Gastrocnemius medialis (tissue), 4 donors: ENCODE results near the gene PAX8. TPM values are rescaled to one million over a fixed set of nuclear protein-coding genes. Genes with fewer than 3 reads are reported as not detected.

Experiments used
- ATAC-seq, 2 donors: fragments of 150-250 bp; one replicate each; pipeline ENCODE4 v1.9.1; 2016
- DNase-seq, 2 donors: peaks; one replicate each; pipeline ENCODE4 v3.0.0-alpha.2; 2019
- H3K27ac ChIP-seq, 4 donors: fragments of 200-600 bp; sonication (generic); 1 replicate in 1 of 4; 2 replicates in 3 of 4; pipeline ENCODE4 v1.5.1; 2016 to 2018; ENCODE audit warnings: mild to moderate bottlenecking in 2 of 4, moderate library complexity in 1 of 4
- H3K27me3 ChIP-seq, 3 donors: fragments of 200-600 bp; sonication (generic) in 2 of 3; 1 replicate in 1 of 3; 2 replicates in 2 of 3; pipeline versions ENCODE4 v1.5.1 to v1.6.0; 2016 to 2019; ENCODE audit warnings: mild to moderate bottlenecking in 1 of 3, moderate library complexity in 1 of 3
- H3K36me3 ChIP-seq, 2 donors: fragments of 200-600 bp; sonication (generic) in 1 of 2; one replicate each; pipeline ENCODE4 v1.5.1; 2017 to 2018
- H3K4me1 ChIP-seq, 2 donors: fragments of 200-600 bp; sonication (generic) in 1 of 2; one replicate each; pipeline ENCODE4 v1.5.1; 2016 to 2017; ENCODE audit warnings: mild to moderate bottlenecking in 2 of 2
- H3K4me3 ChIP-seq, 4 donors: fragments of 200-600 bp; sonication (generic) in 3 of 4; 1 replicate in 1 of 4; 2 replicates in 3 of 4; pipeline ENCODE4 v1.5.1; 2016 to 2019; ENCODE audit warnings: mild to moderate bottlenecking in 2 of 4
- H3K9me3 ChIP-seq, 3 donors: fragments of 200-600 bp; sonication (generic) in 2 of 3; 1 replicate in 1 of 3; 2 replicates in 2 of 3; pipeline ENCODE4 v1.5.1; 2016 to 2019
- POLR2A ChIP-seq, 2 donors: fragments of 450-650 bp; IDR thresholded peaks; one replicate each; pipeline ENCODE4 v1.6.1; 2017; ENCODE audit warnings: antibody characterized with exemption in 2 of 2, mild to moderate bottlenecking in 2 of 2, moderate library complexity in 2 of 2
- in situ Hi-C, 4 donors: fragments of 200-750 bp; cut with MboI; loops; one replicate each; pipeline versions ENCODE4 v1.15.0 to v1.8.0; 2017; ENCODE audit warnings: low sequenced_read_pairs in 4 of 4
- intact Hi-C: fragments of 100-400 bp; cut with DNase I; formaldehyde crosslinking; loops from one replicate; pipeline ENCODE4 v1.15.1; 2023; ENCODE audit warnings: low total_unique reads
- total RNA-seq, 4 donors: library from RNA; depleted of rRNA; stranded (reverse); fragments of >200 nt; gene quantifications; one replicate each; pipeline versions ENCODE4 v1.1.0 to v1.2.3, GENCODE V29; 2016
- TF ChIP-seq, protein P1 (sequence below), 5 experiments: fragments of 450-650 bp in 3 of 5; fragments of 200-600 bp in 2 of 5; sonication (generic) in 2 of 5; IDR thresholded peaks in 4 of 5; conservative IDR thresholded peaks in 1 of 5; 1 replicate in 4 of 5; 2 replicates in 1 of 5; pipeline ENCODE4 v1.5.1; 2016 to 2019; ENCODE audit warnings: antibody characterized with exemption in 5 of 5, mild to moderate bottlenecking in 3 of 5, moderate library complexity in 3 of 5

PAX8 gene
- total RNA-seq, 4 donors from 2014 or later: 0.27 to 8.7 (median 2.1) TPM

DNA sequence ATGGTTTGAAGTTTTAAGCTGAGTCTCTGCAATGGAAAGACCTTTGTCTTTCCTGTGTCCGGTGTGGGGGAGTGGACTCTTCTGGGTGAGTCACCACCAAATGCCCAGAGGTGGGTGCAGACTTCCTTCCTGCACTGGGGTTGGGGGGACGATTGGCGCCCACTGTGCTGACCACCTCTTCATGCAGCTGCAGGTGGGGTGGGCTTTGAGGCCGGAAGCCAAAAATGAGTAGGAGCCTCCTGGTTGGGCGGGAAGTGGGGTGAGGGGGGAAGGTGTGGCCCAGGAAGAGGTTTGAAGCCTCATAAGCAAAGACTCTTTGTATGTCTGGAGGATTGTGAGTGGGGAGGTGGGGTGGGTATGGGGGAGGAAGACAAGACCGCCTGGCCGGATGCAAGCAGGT lies 27.6 kb downstream of the PAX8 start:
- Histone ChIP-seq H3K27ac (no peak overlapping the region), H3K4me1 (peaks cover 0 to 3% of the 10 kb centered on the region in 2 donors), H3K27me3 (no peaks in the 10 kb centered on the region), H3K9me3 (no peaks in the 10 kb centered on the region), H3K4me3 (no peak overlapping the region), H3K36me3 (no peaks in the 10 kb centered on the region)
- TF ChIP-seq, protein P1, sequence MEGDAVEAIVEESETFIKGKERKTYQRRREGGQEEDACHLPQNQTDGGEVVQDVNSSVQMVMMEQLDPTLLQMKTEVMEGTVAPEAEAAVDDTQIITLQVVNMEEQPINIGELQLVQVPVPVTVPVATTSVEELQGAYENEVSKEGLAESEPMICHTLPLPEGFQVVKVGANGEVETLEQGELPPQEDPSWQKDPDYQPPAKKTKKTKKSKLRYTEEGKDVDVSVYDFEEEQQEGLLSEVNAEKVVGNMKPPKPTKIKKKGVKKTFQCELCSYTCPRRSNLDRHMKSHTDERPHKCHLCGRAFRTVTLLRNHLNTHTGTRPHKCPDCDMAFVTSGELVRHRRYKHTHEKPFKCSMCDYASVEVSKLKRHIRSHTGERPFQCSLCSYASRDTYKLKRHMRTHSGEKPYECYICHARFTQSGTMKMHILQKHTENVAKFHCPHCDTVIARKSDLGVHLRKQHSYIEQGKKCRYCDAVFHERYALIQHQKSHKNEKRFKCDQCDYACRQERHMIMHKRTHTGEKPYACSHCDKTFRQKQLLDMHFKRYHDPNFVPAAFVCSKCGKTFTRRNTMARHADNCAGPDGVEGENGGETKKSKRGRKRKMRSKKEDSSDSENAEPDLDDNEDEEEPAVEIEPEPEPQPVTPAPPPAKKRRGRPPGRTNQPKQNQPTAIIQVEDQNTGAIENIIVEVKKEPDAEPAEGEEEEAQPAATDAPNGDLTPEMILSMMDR (IDR thresholded peaks at IDR 0.05 in 4 of 5, conservative IDR thresholded peaks at IDR 0.05 in 1 of 5): no peak
- TF ChIP-seq POLR2A (IDR thresholded peaks at IDR 0.05): no peak
- ATAC-seq (no peak), DNase-seq (no peak)
- intact Hi-C loops (loop anchor here (10.0 kb wide), 1 partner anchor 54 kb away; no protein-coding TSS in a partner anchor), in situ Hi-C loops (loop anchor here in 2 of 4 donors (10.0 to 25.0 kb wide), 2 partner anchors 111 to 124 kb away; no protein-coding TSS in a partner anchor)

GRCh38 chr2:113248997-113249770 lies 29.5 kb downstream of the PAX8 start:
- H3K27ac ChIP-seq: no peak overlapping the region
- in situ Hi-C loops: loop anchor here in 2 of 4 donors (5.0 kb wide), 1 partner anchor 123 kb away; no protein-coding TSS in a partner anchor
- intact Hi-C loops: loop anchor here (1.0 to 5.0 kb wide), 2 partner anchors 47 to 121 kb away; no protein-coding TSS in a partner anchor
- peaks cover 0 to 3% of the 10 kb centered on the region in 2 donors for H3K4me1 ChIP-seq
- no peaks in the 10 kb centered on the region for H3K27me3 ChIP-seq
- DNase-seq (peak; percentile 44 to 74), ATAC-seq (peak; percentile 66 to 71)
- H3K36me3 ChIP-seq: no peaks in the 10 kb centered on the region
- TF ChIP-seq, protein P1 (IDR thresholded peaks at IDR 0.05 in 4 of 5, conservative IDR thresholded peaks at IDR 0.05 in 1 of 5): peak; percentile 74 to 92 (median 87)
- TF ChIP-seq POLR2A (IDR thresholded peaks at IDR 0.05): no peak
- H3K4me3 ChIP-seq: no peak overlapping the region
- H3K9me3 ChIP-seq: no peaks in the 10 kb centered on the region

- no peak for ATAC-seq
- no peak for DNase-seq
- Histone ChIP-seq H3K9me3 (no peaks in the 10 kb centered on the region), H3K27me3 (no peaks in the 10 kb centered on the region), H3K36me3 (no peaks in the 10 kb centered on the region), H3K27ac (no peak overlapping the region), H3K4me1 (peaks cover under 1 to 4% of the 10 kb centered on the region in 2 donors), H3K4me3 (no peak overlapping the region)
- no peak for TF ChIP-seq POLR2A (IDR thresholded peaks at IDR 0.05)
- TF ChIP-seq, protein P1 (IDR thresholded peaks at IDR 0.05 in 4 of 5, conservative IDR thresholded peaks at IDR 0.05 in 1 of 5): no peak
- intact Hi-C loops: loop anchor here (5.0 kb wide), 1 partner anchor 44 kb away; no protein-coding TSS in a partner anchor
- in situ Hi-C loops: loop anchor here in 2 of 4 donors (5.0 kb wide), 1 partner anchor 126 kb away; no protein-coding TSS in a partner anchor
Measured at GRCh38 chr2:113246606-113247005, 32.1 kb downstream of the PAX8 start.

- in situ Hi-C loops (loop anchor here in 2 of 4 donors (5.0 kb wide), 1 partner anchor 127 kb away; no protein-coding TSS in a partner anchor), intact Hi-C loops (loop anchor here (5.0 kb wide), 1 partner anchor 43 kb away; no protein-coding TSS in a partner anchor)
- ATAC-seq: no peak
Measured at GRCh38 chr2:113245276-113245711, 33.4 kb downstream of the PAX8 start.

More at GRCh38 chr2:113245276-113245711, 33.4 kb downstream of the PAX8 start:
- TF ChIP-seq, protein P1 (IDR thresholded peaks at IDR 0.05 in 4 of 5, conservative IDR thresholded peaks at IDR 0.05 in 1 of 5): no peak
- no peak for TF ChIP-seq POLR2A (IDR thresholded peaks at IDR 0.05)
- H3K4me1 ChIP-seq: peaks cover 7 to 16% of the 10 kb centered on the region in 2 donors
- no peaks in the 10 kb centered on the region for H3K9me3 ChIP-seq
- DNase-seq: no peak
- no peak overlapping the region for H3K4me3 ChIP-seq
- no peak overlapping the region for H3K27ac ChIP-seq
- no peaks in the 10 kb centered on the region for H3K27me3 ChIP-seq
- H3K36me3 ChIP-seq: no peaks in the 10 kb centered on the region
